DOHH2 (cell line): ENCODE results near the gene SREBF2.

Source experiments
- H3F3A ChIP-seq: fragments of 200-600 bp; sonication (generic), shearing (Covaris generic); 2 replicates; pipeline ENCODE4 v1.6.0; 2016; ENCODE audit warnings: antibody characterized with exemption, mild to moderate bottlenecking; ENCODE audit not compliant: control insufficient read depth, insufficient read depth
- H3K27ac ChIP-seq: fragments of 200-600 bp; sonication (generic); 2 replicates; pipeline ENCODE4 v1.5.1; 2014; ENCODE audit warnings: low read depth, mild to moderate bottlenecking, low read length, moderate library complexity
- H3K27me3 ChIP-seq: fragments of 200-600 bp; sonication (generic); 2 replicates; pipeline ENCODE4 v1.6.1; 2014; ENCODE audit warnings: mild to moderate bottlenecking, low read length, mixed read lengths; ENCODE audit not compliant: control insufficient read depth
- H3K36me3 ChIP-seq: fragments of 200-600 bp; sonication (generic); 2 replicates; pipeline ENCODE4 v1.6.1; 2014; ENCODE audit warnings: mild to moderate bottlenecking, low read length, moderate library complexity, mixed read lengths; ENCODE audit not compliant: control insufficient read depth
- H3K4me1 ChIP-seq: fragments of 200-600 bp; sonication (generic); 2 replicates; pipeline ENCODE4 v1.6.1; 2014; ENCODE audit warnings: mild to moderate bottlenecking, low read length, mixed read lengths; ENCODE audit not compliant: control insufficient read depth
- H3K4me2 ChIP-seq: fragments of 200-600 bp; sonication (generic); 2 replicates; pipeline ENCODE4 v1.6.0; 2014; ENCODE audit warnings: mild to moderate bottlenecking, low read length, moderate library complexity
- H3K4me3 ChIP-seq: fragments of 200-600 bp; sonication (generic); 2 replicates; pipeline ENCODE4 v1.5.1; 2014; ENCODE audit warnings: mild to moderate bottlenecking, low read length, mixed read lengths
- H3K79me2 ChIP-seq: fragments of 200-600 bp; sonication (generic); 2 replicates; pipeline ENCODE4 v1.6.1; 2014; ENCODE audit warnings: mild to moderate bottlenecking, low read length, mixed read lengths; ENCODE audit not compliant: control insufficient read depth
- H3K9me2 ChIP-seq: fragments of 200-600 bp; sonication (generic); replicated peaks from 2 replicates; pipeline ENCODE4 v1.6.1; 2014; ENCODE audit warnings: mild to moderate bottlenecking, low read length, mixed read lengths; ENCODE audit not compliant: control insufficient read depth
- H3K9me3 ChIP-seq: fragments of 200-600 bp; sonication (generic); 2 replicates; pipeline ENCODE4 v1.6.1; 2014; ENCODE audit warnings: antibody characterized with exemption, low read length, mixed read lengths; ENCODE audit not compliant: control insufficient read depth, insufficient read depth
- H4K20me1 ChIP-seq: fragments of 200-600 bp; sonication (generic); 2 replicates; pipeline ENCODE4 v1.6.0; 2014; ENCODE audit warnings: low read depth, mild to moderate bottlenecking, antibody characterized with exemption, low read length, moderate library complexity; ENCODE audit not compliant: control insufficient read depth, insufficient read depth
- EZH2phosphoT487 ChIP-seq: fragments of 200-600 bp; sonication (generic); IDR thresholded peaks from 2 replicates; pipeline ENCODE4 v1.6.1; 2017; ENCODE audit warnings: borderline replicate concordance, mild to moderate bottlenecking, antibody characterized with exemption, low read length, moderate library complexity, mixed read lengths
- TF ChIP-seq, protein P1 (sequence below): fragments of 200-600 bp; sonication (generic); IDR thresholded peaks from one replicate; pipeline ENCODE4 v1.5.1; 2014; ENCODE audit warnings: antibody characterized with exemption, mild to moderate bottlenecking, low read depth, low read length; ENCODE audit not compliant: poor library complexity, severe bottlenecking

Gene SREBF2

DNA sequence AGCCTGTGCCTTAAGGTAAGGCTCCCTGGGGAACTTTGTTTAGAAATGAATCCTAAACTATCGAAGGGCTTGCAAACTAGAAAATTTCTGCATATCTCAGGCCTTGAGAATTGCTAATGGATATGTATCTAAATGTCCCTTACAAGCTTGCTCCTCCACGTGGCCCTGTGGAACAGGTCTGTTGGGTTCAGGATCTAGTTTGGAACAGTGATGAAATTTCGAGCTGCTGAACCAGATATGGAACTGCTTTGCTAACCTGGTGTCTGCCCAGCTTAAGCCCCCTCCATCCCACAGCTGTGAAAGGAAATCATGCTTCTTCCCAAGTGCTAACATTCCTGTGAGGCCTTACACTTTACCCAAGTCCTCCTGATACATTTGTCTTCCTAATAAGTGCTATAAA, 11.6 kb downstream of the SREBF2 start:
- no peak for TF ChIP-seq EZH2phosphoT487
- TF ChIP-seq, protein P1, sequence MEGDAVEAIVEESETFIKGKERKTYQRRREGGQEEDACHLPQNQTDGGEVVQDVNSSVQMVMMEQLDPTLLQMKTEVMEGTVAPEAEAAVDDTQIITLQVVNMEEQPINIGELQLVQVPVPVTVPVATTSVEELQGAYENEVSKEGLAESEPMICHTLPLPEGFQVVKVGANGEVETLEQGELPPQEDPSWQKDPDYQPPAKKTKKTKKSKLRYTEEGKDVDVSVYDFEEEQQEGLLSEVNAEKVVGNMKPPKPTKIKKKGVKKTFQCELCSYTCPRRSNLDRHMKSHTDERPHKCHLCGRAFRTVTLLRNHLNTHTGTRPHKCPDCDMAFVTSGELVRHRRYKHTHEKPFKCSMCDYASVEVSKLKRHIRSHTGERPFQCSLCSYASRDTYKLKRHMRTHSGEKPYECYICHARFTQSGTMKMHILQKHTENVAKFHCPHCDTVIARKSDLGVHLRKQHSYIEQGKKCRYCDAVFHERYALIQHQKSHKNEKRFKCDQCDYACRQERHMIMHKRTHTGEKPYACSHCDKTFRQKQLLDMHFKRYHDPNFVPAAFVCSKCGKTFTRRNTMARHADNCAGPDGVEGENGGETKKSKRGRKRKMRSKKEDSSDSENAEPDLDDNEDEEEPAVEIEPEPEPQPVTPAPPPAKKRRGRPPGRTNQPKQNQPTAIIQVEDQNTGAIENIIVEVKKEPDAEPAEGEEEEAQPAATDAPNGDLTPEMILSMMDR, result no peak
- Histone ChIP-seq H3K4me3 (peak overlapping the region; percentile 37), H3K4me1 (peaks cover 93% of the 10 kb centered on the region), H3K9me2 (no peaks in the 10 kb centered on the region), H3K4me2 (peak overlapping the region; percentile 58), H4K20me1 (peaks cover 56% of the 10 kb centered on the region), H3K36me3 (peaks cover 91% of the 10 kb centered on the region), H3K9me3 (no peaks in the 10 kb centered on the region), H3K27me3 (no peaks in the 10 kb centered on the region), H3F3A (peaks cover 18% of the 10 kb centered on the region), H3K79me2 (peaks cover 99% of the 10 kb centered on the region), H3K27ac (peak overlapping the region; percentile 56)

DNA sequence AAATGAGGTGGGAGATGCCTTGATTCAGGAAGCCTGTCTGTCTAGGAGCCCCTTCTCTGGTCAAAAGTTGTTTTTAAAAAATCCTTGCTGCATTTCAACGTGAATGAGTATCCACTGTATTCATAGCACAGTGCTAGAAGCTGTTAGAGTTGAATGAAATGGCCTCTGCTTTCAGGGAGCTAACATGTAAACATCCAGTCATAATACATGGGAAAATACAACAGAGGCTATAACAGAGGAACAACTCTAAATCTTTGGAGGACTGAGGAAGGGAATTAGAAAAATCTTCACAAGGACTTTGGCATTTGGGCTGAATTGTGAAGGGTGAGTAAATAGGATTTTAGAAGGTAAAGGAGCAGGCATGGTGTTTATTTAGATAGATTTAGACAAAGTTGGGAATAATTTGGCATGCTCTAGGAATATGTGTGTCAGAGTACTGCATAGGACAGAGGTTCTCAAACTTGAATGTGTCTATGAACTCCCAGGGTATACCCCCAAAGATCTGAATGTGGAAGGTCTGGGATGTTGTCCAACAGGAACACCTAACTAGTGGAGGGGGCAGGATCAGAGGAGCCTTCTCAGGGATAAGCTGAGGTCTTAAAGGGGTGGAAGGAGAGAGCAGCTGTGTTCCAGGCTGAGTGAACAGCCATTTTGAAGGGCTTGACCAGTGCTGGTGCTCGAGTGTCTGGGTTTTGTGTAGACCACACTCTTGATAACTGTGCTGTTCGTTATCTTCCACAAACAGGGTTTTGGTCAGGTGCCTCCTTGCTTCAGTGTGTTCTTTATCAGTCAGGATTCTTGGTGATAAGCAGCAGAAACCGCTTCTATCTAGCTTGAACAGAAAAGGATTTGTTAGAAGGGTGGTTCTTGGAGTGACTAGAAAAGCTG, 12.7 kb downstream of the SREBF2 start:
- H3K4me1 ChIP-seq, result peaks cover 85% of the 10 kb centered on the region
- H3K9me3 ChIP-seq, result no peaks in the 10 kb centered on the region
- H3K27ac ChIP-seq, result peak overlapping the region; percentile 56
- H3K36me3 ChIP-seq, result peaks cover 87% of the 10 kb centered on the region
- H3K4me3 ChIP-seq, result peak overlapping the region; percentile 39
- peak overlapping the region; percentile 58 for H3K4me2 ChIP-seq
- peaks cover 54% of the 10 kb centered on the region for H4K20me1 ChIP-seq
- H3K9me2 ChIP-seq, result no peaks in the 10 kb centered on the region
- H3K27me3 ChIP-seq, result no peaks in the 10 kb centered on the region
- TF ChIP-seq, protein P1, result no peak
- no peak for TF ChIP-seq EZH2phosphoT487
- H3K79me2 ChIP-seq, result peaks cover 99% of the 10 kb centered on the region
- H3F3A ChIP-seq, result peaks cover 14% of the 10 kb centered on the region

DNA sequence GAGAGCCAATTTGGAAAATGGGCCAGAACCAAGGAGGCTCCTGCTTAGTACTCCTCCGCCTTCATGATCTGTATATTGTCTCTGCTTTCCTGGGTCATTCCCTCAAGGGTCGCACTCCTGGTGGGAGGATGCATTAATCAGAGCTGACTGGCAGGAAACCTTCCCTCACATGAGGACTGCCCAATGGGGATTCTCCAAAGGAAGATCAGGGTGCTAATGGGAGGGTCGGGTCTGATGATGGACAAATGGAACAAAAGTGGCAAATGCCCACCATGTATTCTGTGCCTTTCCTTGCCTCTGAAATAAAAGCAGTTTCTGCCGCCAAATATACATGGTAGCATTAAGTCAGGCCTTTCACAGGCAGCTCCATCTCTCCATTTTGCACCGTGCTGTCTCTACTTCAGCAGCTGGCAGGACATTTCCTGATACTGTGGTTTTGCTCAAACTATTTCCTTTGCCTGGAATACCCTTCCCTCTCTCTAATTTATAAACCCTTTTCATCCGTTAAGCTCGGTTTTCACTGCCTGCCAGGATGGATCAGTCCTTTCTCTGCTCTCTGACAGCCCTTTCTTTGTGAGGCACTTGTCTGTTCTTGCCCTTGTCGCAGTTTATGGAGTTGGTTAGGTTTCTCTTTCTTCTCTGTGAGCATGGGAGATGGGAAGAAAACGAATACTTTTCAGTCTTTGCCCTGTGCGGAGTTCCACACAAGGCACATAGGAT, 13.5 kb downstream of the SREBF2 start:
- H3K9me2 ChIP-seq, result no peaks in the 10 kb centered on the region
- H3F3A ChIP-seq, result peaks cover 14% of the 10 kb centered on the region; the same call in 1 of the 2 replicates
- peaks cover 77% of the 10 kb centered on the region for H3K4me1 ChIP-seq
- peaks cover 99% of the 10 kb centered on the region for H3K79me2 ChIP-seq
- H3K4me2 ChIP-seq, result peak overlapping the region; percentile 58
- peak overlapping the region; percentile 56; the same call in 1 of the 2 replicates for H3K27ac ChIP-seq
- peaks cover 47% of the 10 kb centered on the region for H4K20me1 ChIP-seq
- H3K27me3 ChIP-seq, result no peaks in the 10 kb centered on the region
- H3K9me3 ChIP-seq, result no peaks in the 10 kb centered on the region
- H3K4me3 ChIP-seq, result peak overlapping the region; percentile 39
- peaks cover 82% of the 10 kb centered on the region for H3K36me3 ChIP-seq
- TF ChIP-seq, protein P1, result no peak
- no peak for TF ChIP-seq EZH2phosphoT487
